Activated CD4-positive, alpha-beta T cell treated with anti-CD3 and anti-CD28 coated beads, Interleukin-2, amount 50 U/mL, for 4 hours (primary cell): ENCODE results near the gene EYS.
"Not testable (repeated sequence)": the region's sequence is repeated elsewhere in the genome, so short reads cannot be mapped to it uniquely, and the experiment has no call there.

Experiments used
- DNase-seq, 2 experiments: peaks; one replicate each; pipeline ENCODE4 v3.0.0-alpha.2; 2020

The EYS gene

DNA sequence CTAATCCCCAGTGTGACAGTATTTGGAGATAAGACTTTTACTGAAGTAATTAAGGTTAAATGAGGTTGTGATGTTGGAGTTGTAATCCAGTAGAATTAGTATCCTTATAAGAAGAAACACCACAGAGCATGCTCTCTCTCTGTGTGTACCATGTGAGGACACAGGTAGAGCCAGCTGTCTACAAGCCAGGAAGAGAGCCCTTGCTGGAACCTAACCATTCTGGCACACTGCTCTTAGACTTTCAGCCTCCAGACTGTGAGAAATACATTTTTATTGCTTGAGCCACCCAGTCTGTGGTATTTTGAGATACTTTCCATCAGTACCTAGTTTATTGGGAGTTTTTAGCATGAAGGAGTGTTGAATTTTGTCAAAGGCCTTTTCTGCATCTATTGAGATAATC is 1961.2 kb downstream of the EYS start:
- no peak for DNase-seq

DNA sequence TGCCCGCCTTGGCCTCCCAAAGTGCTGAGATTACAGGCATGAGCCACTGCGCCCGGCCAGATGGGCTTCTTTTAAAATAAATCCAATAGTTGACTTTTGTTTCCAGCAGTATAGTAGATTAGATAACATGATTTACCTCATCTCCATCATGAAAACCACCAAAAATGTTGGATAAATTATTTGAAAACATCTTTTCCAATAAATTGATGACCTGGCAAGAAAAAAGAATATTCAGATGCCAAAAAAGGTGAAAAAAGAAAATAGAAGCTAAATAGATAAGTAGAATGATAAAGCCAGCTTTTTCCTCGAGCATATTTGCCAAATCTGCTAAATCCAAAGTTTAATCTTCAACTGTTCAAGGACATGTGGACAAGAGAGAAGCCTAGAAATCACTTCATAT is 1962.2 kb downstream of the EYS start:
- DNase-seq = no peak

DNA sequence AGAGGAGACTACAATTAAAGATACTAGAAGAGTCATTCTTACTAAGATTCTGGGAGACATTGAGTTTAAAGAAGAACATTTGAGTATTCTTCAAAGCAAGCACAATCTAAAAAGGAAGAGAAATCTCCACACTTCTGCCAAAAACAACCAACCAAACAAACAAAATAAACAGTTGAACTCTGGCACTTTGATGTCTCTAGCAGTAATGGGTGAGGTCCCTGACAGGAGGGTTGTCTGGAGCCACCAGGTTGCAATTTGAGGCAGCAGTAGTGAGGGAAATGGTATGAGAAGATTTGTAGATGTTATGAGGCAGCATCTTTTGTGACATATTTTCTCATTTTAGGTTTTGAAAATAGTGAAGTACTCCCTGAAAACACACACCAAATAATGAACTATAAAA is 1963.3 kb downstream of the EYS start:
- no peak for DNase-seq

DNA sequence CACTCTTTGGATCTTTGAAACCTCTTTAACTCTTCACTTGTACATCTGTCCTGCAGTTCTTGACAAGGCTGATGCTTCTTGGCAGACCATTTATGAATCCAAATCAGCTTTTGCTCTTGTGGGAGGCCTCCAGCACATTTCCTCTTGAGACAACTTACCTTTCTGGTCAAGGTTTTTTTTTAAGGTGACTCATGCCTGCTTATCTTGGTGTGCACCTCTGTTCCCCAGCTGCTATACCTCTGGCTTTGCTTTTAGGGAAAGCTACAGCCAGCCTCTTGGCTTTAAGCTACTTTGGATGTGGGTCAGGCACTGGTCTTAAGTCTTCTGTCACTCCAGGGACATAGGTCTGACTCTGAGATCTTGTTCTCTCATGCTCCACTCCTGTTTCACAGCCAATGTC is 1965.0 kb downstream of the EYS start:
- no peak for DNase-seq

DNA sequence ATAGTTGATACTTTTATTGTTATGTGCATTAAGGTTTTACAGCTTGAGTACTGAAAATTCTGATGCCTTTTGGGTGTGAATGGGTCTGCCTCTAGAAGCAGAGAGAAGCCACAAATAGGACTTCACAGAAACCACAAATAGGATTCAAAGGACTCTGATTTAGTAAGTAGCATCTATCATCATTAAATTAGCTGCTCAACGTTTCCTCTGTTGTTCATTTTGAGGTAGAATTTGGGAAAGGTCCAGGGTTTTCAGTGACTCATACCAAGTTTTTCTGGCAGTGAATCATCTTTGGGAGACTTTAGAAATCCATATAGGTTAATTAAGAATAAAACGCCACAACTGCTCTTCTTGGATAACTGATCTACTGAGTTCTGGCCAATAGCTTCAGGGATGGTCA is 1966.3 kb downstream of the EYS start:
- no peak for DNase-seq

DNA sequence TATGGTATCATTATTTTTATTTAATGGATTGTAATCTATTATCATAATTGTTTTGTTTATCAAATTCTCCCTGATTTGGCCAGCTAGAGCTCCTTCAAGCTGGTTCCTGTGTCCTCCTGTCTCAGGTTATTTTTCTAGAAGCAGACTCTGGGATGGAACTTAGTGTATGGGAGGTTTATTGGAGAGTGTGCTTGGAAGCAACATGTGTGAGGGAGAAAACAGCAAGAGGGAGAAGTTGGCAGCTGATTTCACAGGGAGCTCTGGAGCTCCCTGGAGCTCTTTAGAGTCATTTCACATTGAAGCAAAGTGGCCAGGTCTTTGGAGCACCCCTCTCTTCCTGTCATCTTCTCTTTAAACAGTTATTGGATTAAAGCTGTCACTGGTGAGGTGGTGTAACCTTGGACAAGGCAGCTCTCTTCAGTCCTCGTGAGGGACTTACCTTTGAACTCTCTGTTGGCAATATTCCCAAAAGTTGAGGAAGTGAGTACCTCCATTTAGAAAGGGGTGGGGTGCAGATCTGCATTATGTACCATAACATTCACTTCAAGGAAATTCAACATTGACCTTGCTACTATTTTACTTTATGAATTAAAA is 1967.8 kb downstream of the EYS start:
- no peak for DNase-seq

DNA sequence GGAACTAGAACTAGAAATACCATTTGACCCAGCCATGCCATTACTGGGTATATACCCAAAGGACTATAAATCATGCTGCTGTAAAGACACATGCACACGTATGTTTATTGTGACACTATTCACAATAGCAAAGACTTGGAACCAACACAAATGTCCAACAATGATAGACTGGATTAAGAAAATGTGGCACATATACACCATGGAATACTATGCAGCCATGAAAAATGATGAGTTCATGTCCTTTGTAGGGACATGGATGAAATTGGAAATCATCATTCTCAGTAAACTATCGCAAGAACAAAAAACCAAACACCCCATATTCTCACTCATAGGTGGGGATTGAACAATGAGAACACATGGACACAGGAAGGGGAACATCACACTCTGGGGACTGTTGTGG is 1968.8 kb downstream of the EYS start:
- DNase-seq = not testable (repeated sequence)

DNA sequence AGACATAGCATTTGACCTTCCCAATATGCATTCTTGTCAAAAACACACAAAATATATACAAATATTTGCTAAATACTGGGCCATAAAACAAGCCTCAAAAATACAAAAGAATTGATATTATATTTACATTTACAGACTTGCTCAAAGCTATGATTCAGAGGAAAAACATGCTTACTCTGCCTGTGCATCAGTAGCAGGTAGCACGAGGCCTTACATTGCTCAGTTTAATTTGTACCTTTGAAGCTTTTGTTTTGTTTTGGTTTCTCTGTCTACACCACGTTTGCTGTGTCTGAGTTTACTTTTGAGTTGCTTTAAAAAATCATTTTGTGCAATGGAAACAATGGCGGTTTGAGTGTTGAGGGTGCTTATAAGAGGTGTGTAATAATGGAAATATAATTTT is 1972.1 kb downstream of the EYS start:
- DNase-seq = no peak

DNA sequence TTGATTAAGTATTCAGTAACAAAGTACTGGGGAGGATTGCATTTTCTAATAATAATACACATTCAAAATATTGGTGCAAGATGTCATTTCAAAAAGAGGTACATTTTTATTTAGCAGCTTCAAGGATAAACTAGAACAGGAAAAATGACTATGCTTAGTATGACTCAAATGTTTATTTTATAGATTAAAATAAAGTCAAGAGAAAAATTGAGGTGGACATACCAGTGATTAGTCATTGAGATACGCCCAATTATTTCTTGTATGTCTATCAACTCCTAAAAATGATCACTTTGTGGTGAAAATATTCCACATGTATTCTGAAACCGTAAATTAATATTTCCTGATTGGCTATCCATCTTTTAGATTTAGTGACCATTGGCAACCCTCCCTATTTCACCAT is 1974.7 kb downstream of the EYS start:
- no peak for DNase-seq

DNA sequence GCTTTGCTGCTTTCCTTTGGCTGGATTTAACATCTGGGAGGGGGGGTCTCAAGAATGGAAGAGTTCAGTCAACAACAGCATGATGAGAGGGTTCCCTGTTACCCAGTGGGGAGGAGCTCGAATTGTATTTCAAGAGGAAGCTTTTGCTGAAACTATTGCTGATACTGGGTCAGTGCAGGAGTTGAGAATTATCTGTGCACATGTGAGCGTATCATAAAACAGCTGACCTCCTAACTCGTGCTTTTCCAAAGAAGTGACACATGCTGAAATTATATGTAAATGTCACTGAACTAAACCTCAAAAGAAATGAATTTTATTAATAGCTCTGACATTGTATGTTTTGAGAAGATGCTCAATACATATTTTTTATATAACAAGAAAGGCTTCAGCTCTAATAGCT is 1975.1 kb downstream of the EYS start:
- DNase-seq = no peak

DNA sequence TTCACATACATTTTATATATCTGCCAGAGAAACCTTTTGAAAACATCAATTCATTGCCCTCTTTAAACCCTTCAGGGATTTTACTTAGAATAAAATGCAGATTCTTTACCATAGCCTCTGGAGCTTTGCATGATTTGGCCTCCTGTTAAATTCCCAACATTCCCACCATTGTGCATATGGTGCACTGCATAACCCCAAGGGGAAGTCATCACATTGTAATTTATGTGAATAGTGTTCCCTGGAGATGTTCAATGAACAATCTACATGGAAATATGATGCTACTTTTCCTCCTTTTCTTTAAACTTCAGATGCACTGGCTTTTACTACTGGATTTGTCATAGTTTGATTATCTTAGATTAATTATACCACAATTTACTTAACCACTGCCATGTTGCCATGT is 1976.7 kb downstream of the EYS start:
- no peak for DNase-seq

DNA sequence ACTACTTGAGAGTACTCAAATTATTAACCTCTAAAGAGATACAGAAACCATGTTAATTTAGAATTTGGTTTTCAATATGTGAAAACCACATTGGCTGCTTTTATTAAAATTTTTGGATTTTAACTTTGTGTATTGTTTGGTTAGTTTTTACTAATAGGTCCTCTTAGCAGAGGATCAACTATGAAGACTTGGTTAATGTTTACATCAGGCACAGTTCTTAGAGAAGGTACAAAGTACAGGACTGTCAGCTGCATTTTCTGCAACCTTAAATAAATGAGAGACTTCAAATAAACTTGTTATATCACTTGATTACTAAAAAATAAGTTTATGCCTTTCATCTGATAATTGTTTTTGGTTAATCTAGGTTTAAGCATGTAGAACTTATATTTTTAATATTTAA is 1982.3 kb downstream of the EYS start:
- DNase-seq = no peak

DNA sequence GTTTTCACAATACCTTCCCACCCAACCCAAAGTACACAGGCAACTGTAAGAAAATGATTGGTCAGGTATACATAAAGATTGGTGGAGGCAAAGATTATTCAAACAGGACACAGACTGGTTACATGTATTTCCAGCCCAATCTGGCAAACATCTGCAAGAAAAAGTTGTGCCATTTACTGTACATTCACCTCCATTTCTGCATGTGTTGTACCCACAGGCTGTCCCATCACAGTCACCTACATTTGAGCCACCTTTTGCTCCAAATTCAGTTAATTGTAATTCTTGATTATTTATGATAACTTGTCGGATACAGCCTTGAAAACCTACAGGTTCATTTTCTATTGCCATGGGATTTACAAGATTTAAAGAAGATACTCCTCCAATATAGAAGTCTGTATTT is 1985.8 kb downstream of the EYS start:
- DNase-seq = no peak

DNA sequence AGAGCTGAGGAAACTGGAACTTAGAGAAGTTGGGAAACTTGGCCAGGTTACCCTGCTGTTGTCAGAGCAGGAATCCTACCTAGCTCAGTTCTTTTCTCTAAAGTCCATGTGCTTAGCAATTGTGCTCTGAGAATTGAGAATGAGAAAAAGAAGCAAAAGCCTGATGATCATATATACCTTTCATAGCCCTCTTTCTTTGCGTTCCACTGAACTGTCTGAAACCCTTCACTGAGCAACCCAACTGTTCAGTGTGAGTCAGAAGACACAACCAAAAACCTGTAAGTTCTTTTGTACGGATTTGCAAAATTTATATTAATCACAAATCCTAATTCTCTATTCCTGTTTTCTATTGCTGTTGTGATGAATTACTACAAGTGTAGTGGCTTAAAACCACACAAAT is 1990.9 kb downstream of the EYS start:
- no peak for DNase-seq

DNA sequence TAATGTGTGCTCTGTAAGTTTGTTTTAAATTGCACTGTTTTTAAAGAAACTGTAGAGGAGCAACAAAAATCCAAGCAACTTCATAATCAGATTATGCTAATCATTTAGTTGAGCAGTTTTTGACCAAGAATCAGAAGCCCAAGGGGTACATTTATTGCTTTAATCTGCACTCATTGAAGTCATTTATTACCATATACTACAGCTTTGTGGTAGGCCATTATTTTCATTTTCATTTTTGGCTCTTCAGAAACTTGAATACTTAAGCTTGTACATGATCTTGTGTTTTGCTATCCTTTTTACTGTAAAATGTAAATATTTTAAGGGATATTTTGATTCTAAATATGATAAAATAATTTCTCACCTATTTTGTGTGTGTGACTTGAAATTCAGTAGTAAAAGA is 1992.9 kb downstream of the EYS start:
- DNase-seq = no peak

DNA sequence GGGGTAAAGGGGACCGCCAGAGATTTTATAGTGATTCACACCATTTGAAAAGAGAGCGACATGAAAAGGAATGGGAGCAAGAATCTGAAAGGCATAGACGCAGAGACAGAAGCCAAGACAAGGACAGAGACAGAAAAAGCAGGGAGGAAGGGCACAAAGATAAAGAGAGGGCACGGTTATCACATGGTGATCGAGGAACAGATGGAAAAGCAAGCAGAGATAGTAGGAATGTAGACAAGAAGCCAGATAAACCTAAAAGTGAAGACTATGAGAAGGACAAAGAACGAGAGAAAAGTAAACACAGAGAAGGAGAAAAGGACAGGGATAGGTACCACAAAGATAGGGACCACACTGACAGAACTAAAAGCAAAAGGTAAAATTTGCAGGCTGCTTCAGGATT is 1993.7 kb downstream of the EYS start:
- no peak for DNase-seq

DNA sequence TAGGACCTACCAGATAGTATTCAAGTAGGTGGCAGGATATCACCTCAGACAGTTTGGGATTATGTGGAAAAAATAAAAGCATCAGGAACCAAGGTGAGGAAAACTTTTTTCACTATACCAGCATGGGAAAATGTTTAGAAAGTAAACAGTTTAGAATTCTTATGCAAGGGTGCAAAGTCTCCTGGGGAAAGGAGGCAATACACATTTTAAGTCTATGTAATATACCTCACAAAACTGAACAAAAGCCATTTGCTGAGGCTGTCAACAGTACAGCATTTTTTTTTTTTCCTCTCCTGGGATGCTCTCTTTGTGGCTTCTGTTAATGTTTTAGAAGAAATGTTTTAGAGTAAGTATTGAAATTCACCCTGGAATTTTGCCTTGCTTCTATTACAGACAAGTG is 1997.9 kb downstream of the EYS start:
- no peak for DNase-seq

DNA sequence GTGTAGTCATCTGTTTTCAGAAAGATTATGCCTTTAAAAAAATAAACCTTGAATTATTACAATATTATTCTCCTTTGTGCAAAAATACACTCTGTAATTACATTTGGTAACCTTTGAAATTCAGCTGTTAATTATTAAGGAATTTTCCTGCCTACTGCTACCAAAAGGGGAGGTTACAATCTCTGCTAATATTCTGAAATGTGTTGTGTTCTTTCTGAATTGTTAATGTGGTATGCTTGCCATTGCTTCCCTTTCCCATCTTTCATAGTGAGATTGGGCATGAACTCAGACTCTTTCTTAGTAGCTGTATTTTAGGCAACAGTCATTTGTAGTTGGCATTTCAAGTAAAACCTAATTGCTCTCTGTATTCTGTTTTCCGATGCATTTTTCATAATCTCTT is 1998.4 kb downstream of the EYS start:
- DNase-seq = no peak

DNA sequence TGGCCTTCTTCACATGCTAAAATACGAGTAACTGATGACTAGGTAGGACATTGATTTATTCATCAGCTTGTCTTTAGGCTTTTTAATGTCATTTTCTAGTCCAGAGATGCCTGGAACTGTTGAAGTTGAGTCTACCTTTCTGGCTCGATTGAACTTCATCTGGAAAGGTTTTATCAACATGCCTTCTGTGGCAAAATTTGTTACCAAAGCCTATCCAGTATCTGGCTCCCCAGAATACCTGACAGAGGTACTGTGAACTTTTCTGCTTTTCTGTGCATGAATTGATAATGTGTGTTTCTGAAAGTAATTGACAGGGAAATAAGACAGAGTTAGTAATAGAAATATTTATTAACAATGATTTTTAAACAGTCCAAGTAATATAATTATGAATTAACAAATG is 2000.4 kb downstream of the EYS start:
- DNase-seq = no peak

DNA sequence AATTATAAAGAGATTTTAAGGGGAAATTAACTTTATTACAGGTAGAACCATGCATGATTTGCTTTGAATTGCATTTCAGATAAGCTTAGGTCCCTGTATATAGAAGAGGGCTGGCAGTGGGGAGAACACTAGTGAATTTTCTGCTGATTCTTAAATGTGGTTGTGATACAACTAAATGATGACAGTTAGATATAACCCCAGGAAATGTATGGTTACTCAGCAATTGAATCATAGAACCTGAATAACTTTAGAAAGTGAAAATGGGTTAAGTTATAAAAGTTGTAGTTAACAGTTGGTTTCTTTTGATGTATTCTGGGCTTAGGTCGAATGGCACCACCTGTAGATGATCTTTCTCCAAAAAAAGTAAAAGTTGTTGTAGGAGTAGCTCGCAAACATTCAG is 2001.3 kb downstream of the EYS start:
- no peak for DNase-seq

DNA sequence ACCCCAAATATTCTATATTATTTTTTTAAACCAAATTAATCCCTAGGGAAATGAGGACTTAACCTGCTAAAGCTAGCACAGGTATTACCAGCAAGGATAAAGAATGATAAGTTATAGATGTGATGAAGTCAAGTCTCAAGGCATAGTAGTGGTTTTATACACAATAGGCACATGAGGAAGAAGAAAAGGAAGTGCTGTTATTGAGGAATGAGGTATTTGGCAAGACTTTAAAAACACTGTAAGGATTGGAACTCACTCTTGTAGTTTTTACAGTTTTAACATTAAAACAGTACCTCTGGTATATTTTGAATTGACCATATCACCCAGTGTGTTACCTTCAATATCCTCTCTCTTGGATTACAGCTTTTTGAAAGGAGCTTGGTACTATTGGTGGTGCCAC is 2016.8 kb downstream of the EYS start:
- no peak for DNase-seq

DNA sequence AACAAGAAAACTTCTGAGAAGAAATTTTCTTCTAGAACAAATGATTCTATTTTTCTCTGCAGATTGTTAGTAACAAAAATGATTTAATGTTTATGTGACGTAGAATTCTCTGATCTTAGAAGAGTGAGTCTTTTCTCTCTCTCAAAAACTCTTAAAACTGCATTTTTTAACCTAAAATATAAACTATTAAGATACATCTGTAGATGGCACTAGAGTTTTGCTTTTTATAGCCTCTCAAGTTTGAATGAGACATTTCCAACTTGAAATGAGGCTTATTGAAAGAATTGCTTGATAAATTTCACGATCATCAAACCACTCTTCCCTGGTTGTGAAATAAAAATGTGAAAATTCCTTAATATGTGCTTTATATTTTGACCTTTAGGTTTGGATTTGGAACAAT is 2017.6 kb downstream of the EYS start:
- DNase-seq = no peak

DNA sequence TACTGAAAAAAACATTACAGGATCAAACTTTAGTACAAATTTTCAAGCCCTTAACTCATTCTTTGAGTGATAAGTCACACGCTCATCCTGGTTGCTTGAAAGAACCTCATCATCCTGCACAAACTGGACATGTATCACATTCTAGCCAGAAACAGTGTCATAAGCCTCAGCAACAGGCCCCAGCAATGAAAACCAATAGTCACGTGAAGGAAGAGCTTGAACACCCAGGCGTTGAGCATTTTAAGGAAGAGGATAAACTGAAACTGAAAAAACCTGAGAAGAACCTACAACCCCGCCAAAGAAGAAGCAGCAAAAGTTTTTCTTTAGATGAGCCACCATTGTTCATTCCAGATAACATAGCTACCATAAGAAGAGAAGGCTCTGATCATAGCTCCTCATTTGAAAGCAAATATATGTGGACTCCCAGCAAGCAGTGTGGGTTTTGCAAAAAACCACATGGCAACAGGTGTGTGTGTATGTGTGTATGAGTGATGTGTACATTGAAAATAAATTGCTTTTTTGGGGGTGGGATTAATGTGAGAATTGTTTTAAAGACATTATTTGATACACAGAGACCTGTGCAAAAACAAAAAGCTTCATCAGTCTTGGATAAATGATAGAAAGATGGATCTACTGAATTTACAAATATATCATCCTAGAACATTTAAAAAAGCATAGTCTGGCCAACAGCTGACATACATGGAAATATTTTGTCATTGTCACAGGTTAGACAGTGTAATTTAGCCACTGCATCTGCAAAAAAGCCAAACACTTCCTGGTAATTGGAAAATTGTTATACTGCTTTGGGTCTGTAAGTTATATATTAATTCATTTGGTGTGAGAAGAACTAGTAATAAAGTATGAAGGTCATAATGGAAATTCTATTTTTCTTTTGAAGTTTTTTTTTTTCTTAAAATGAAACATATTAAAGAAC is 2021.3 kb downstream of the EYS start:
- no peak for DNase-seq

DNA sequence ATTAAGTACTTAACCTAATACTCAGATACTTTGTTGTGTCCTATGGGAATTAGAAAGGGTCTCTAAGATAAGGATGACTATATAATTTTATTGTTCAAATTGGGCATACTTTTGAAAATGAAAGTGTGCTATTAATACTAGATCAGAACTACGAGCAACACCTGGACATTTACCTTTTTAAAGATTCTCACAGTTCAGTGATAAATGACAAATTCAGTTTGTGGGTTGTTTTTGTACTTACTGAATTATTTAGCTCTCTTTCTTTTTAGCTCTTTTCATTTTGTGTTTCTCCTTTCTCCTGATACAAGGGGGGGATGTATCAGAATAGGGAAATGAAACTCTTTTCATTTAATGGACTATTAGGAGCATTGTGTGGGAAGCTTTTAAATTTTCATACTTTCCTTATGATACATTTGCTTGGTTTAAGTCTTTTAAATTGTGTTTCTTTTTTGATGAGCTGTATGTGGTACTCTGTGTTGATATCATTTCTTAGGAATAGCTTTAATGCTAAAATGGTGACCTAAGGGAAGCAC is 2023.9 kb downstream of the EYS start:
- DNase-seq = no peak

DNA sequence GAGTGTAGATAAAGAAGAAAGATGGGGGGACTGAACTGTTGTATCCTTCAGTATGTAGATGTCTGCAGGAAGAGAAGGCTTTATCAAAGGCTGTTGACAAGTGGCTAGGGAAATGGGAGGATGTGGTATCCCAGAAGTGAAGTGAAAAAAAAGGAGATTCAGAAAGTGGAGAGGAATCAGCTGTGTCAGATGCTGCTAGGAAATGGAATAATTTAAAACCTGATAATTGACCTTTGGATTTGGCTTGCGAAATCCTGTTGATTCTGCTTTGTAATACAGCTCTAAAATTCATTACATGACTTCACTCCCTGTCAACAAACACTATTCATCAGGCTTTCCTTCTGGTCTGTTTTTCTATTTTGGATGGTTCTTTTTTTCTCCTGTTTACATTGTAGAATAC is 2029.7 kb downstream of the EYS start:
- no peak for DNase-seq
